Dermis lymphatic vessel endothelial cell (primary cell): ENCODE data around the gene ROBO4. TPM values are rescaled to one million over a fixed set of nuclear protein-coding genes. Genes with fewer than 3 reads are reported as not detected.

Experiments
- total RNA-seq: library from RNA; depleted of rRNA; stranded (reverse); fragments of >200 nt; gene quantifications from 2 replicates; pipeline ENCODE4 v1.2.1, GENCODE V29; 2014

ROBO4 gene
- total RNA-seq, result 181 and 296 TPM in 2 replicates

DNA sequence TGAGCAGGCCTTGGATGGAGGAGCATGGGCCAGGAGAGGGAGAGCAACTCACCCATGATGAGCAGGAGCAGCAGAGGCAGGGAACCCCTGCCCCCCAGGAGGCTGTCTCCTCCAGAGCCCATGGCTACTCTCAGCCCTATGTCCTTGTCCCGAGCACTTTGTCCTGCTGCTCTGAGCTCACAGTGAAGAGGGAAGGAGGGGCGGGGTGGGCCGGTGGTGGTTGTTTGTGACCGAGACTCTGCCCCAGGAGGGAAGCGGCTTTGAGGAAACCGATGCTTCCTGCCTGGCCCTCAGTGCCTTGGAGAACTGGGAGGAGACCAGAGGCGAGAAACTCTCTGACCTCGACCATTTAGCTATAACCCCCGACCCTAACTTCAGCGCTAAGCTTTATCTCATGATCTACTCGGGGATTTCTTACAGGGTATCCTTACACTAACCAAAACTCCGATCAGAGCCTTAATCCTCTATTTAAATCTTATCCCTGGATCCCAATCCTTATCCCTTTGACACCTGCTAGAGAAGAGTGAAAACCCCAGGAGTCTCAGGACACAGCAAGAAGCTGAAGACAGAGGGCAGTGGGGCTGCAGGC lies at the start of gene ROBO4:
TSS of gene ROBO4 (minus strand) at position 192 of the 589 bp plus-strand sequence. CDS start at position 122, 70 bp downstream.

DNA sequence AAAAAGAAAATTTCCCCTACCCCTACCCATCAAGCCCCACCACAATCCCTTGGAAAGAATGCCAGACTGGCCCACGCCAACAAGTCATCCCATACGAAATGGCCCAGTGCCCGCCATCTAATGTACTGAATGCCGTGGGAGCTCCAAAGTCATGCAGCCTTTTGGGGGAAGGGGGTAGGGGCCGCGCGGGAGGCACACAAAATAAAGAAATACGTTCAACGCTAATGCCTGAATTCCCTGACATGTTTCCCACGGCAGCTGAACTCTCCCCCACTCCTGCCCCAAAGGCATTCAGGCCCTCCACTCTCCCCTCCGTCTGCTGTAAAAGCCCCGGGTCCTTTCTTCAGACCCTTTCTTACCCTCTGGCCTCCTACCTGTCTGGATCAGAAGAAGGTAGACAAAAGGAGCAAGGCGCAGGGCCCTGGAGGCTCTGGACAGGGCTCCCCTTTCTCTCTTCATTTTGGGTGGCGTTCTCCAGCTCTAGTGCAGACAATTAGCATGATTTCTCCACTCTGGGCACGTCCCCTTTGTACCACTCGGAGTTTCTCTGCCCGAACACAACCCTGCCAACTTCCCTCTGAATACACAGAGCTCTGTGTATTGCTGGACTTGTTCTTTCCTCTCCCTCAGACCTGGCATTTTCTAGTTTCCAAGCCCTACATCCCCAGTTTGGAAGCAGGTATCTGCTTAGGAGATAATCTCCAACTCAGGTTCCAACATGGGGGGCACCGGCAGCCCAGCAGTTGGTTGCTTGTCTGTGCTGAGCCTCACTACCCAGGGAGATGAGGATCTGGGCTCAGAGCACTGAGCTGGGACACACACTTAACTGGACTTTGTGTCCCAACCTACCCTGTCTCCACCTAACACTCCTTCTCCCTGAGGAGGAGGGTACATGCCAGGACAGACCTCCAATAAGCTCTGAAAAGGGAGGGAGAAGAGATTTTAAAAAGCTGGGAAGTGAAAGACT lies 38.2 kb upstream of the ROBO4 start, which contains the start of gene HEPACAM:
TSS of gene HEPACAM (minus strand) at position 500 of the 967 bp plus-strand sequence. CDS start at position 459, 41 bp downstream.

DNA sequence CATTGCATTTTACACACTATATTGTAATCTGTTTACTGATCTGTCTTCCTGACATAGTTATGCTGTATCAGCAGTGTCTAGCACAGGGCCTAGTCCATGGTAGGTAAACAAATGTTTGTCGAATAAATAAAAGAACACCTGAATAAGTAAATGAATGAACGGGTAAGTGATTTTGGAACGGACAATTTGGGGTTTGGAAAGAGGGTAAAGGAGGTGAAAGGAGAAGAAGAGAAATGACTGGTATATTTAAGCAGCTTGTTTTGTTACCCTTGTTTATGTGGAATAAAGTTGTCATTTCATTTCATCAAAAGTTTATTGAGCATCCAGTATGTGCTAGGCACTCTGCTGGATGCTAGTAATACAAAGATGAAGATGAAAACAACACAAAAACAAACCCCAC lies 21.3 kb upstream of the ROBO4 start, which contains the start of gene HEPN1:
TSS of gene HEPN1 (plus strand) at position 301 of the 400 bp plus-strand sequence.

DNA sequence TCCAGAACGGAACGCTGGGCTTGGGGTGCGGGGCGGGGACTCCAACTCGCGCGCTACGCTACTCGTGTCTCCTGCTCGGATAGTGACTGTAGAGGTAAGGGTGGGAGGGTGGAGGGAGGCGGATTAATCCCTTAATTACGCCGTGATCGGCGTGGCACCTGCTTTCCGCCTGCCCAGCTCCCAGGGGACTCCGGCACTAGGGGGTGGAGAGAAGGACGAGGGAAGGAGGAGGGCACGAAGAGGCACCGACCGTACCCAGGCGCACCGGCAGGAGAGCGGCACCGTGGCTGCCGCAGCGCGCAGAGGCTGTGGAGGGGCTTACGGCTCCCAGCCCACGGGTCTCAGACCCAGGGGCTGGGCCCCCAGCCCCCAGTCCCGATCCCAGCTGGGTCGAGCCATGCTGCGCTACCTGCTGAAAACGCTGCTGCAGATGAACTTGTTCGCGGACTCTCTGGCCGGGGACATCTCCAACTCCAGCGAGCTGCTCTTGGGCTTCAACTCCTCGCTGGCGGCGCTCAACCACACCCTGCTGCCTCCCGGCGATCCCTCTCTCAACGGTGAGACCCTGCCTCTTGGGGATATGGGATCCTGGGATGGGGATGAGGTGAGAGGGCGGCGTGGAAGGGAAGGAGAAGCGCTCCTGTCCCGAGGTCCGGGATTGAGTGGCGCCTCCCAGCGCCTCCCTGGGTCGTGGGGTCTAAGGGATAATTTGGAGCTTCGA lies 32.3 kb downstream of the ROBO4 start, which contains the start of gene ROBO3:
TSS of gene ROBO3 (plus strand) at position 252 of the 721 bp plus-strand sequence. CDS start at position 398, 146 bp downstream.

Other genes with a start within 250 kb of the ROBO4 start
- 12.2 and 13.8 TPM in 2 replicates for gene SIAE, start 224.1 kb downstream of the ROBO4 start, total RNA-seq
- gene SPA17, start 224.0 kb downstream of the ROBO4 start, total RNA-seq, result 3.6 and 5.9 TPM in 2 replicates
- 0.11 and 0.17 TPM in 2 replicates for gene NRGN, start 157.9 kb downstream of the ROBO4 start, total RNA-seq
- under 0.01 and 0.09 TPM in 2 replicates for gene VSIG2, start 145.6 kb downstream of the ROBO4 start, total RNA-seq
- gene ESAM, start 135.6 kb downstream of the ROBO4 start, total RNA-seq, result 9.3 and 15.8 TPM in 2 replicates
- 6.0 and 8.9 TPM in 2 replicates for gene MSANTD2, start 97.5 kb downstream of the ROBO4 start, total RNA-seq
- 13.1 and 15.0 TPM in 2 replicates for gene ROBO3, start 32.4 kb downstream of the ROBO4 start, total RNA-seq
- gene HEPN1, start 21.4 kb upstream of the ROBO4 start, total RNA-seq, result not detected in 2 replicates
- gene HEPACAM, start 38.2 kb upstream of the ROBO4 start, total RNA-seq, result under 0.01 TPM in 2 replicates
- 0.76 and 1.5 TPM in 2 replicates for gene CCDC15, start 56.3 kb upstream of the ROBO4 start, total RNA-seq
- gene SLC37A2, start 165.4 kb upstream of the ROBO4 start, total RNA-seq, result 0.87 and 0.95 TPM in 2 replicates
- 21.6 and 21.8 TPM in 2 replicates for gene TMEM218, start 213.8 kb upstream of the ROBO4 start, total RNA-seq